ENCODE data around the gene VAMP4. TPM values are rescaled to one million over a fixed set of nuclear protein-coding genes. Genes with fewer than 3 reads are reported as not detected.

VAMP4 gene
- total RNA-seq, 1 donor from 2014 or later, result 8.4 TPM

- Mint-ChIP-seq H3K36me3 (ENCODE audit: unreplicated experiment) (no peaks in the 10 kb centered on the region), H3K27me3 (ENCODE audit: unreplicated experiment) (no peaks in the 10 kb centered on the region)
Observed at GRCh38 chr1:171762143-171762563, 20.3 kb upstream of the VAMP4 start.

GRCh38 chr1:171758011-171758410 lies 16.1 kb upstream of the VAMP4 start:
- Mint-ChIP-seq H3K27ac (ENCODE audit: unreplicated experiment) (no peak overlapping the region), H3K27me3 (ENCODE audit: unreplicated experiment) (no peaks in the 10 kb centered on the region), H3K36me3 (ENCODE audit: unreplicated experiment) (peaks cover 7% of the 10 kb centered on the region), H3K4me1 (ENCODE audit: low read depth, unreplicated experiment) (peaks cover 4% of the 10 kb centered on the region), H3K9me3 (ENCODE audit: unreplicated experiment) (peaks cover 5% of the 10 kb centered on the region), H3K4me3 (ENCODE audit: unreplicated experiment) (no peak overlapping the region)
- no peak for DNase-seq
- TF ChIP-seq CTCF (IDR thresholded peaks at IDR 0.05; ENCODE audit: partially characterized antibody, unreplicated experiment), result no peak

More at GRCh38 chr1:171762143-171762563, 20.3 kb upstream of the VAMP4 start:
- Mint-ChIP-seq H3K4me3 (ENCODE audit: unreplicated experiment) (no peak overlapping the region), H3K9me3 (ENCODE audit: unreplicated experiment) (no peaks in the 10 kb centered on the region), H3K27ac (ENCODE audit: unreplicated experiment) (no peak overlapping the region), H3K4me1 (ENCODE audit: low read depth, unreplicated experiment) (peaks cover 3% of the 10 kb centered on the region)
- no peak for TF ChIP-seq CTCF (IDR thresholded peaks at IDR 0.05; ENCODE audit: partially characterized antibody, unreplicated experiment)
- DNase-seq, result no peak

GRCh38 chr1:171756856-171757255 lies 15.0 kb upstream of the VAMP4 start:
- H3K27ac Mint-ChIP-seq (ENCODE audit: unreplicated experiment), result no peak overlapping the region
- peaks cover 4% of the 10 kb centered on the region for H3K4me1 Mint-ChIP-seq (ENCODE audit: low read depth, unreplicated experiment)
- TF ChIP-seq CTCF (IDR thresholded peaks at IDR 0.05; ENCODE audit: partially characterized antibody, unreplicated experiment), result no peak
- no peak for DNase-seq
- H3K4me3 Mint-ChIP-seq (ENCODE audit: unreplicated experiment), result no peak overlapping the region
- peaks cover 5% of the 10 kb centered on the region for H3K9me3 Mint-ChIP-seq (ENCODE audit: unreplicated experiment)
- peaks cover 7% of the 10 kb centered on the region for H3K36me3 Mint-ChIP-seq (ENCODE audit: unreplicated experiment)
- no peaks in the 10 kb centered on the region for H3K27me3 Mint-ChIP-seq (ENCODE audit: unreplicated experiment)

- DNase-seq, result no peak
- Mint-ChIP-seq H3K4me1 (ENCODE audit: low read depth, unreplicated experiment) (peaks cover 4% of the 10 kb centered on the region), H3K36me3 (ENCODE audit: unreplicated experiment) (peaks cover 7% of the 10 kb centered on the region)
Observed at GRCh38 chr1:171754971-171755370, 13.1 kb upstream of the VAMP4 start.

GRCh38 chr1:171754353-171754705 lies 12.5 kb upstream of the VAMP4 start:
- Mint-ChIP-seq H3K4me3 (ENCODE audit: unreplicated experiment) (no peak overlapping the region), H3K27me3 (ENCODE audit: unreplicated experiment) (no peaks in the 10 kb centered on the region), H3K9me3 (ENCODE audit: unreplicated experiment) (peaks cover 5% of the 10 kb centered on the region), H3K4me1 (ENCODE audit: low read depth, unreplicated experiment) (peaks cover 4% of the 10 kb centered on the region), H3K36me3 (ENCODE audit: unreplicated experiment) (peaks cover 7% of the 10 kb centered on the region), H3K27ac (ENCODE audit: unreplicated experiment) (peak overlapping the region; percentile 1)
- DNase-seq, result no peak
- TF ChIP-seq CTCF (IDR thresholded peaks at IDR 0.05; ENCODE audit: partially characterized antibody, unreplicated experiment), result no peak

More at GRCh38 chr1:171754971-171755370, 13.1 kb upstream of the VAMP4 start:
- no peak overlapping the region for H3K27ac Mint-ChIP-seq (ENCODE audit: unreplicated experiment)
- TF ChIP-seq CTCF (IDR thresholded peaks at IDR 0.05; ENCODE audit: partially characterized antibody, unreplicated experiment), result no peak
- no peak overlapping the region for H3K4me3 Mint-ChIP-seq (ENCODE audit: unreplicated experiment)
- no peaks in the 10 kb centered on the region for H3K27me3 Mint-ChIP-seq (ENCODE audit: unreplicated experiment)
- peaks cover 5% of the 10 kb centered on the region for H3K9me3 Mint-ChIP-seq (ENCODE audit: unreplicated experiment)
